ENCODE results near the gene GPR183. TPM values are rescaled to one million over a fixed set of nuclear protein-coding genes. Genes with fewer than 3 reads are reported as not detected.

GPR183 gene
- total RNA-seq, 1 donor from 2014 or later = not detected

GRCh38 chr13:99290894-99291293, 16.3 kb downstream of the GPR183 start:
- H3K4me3 ChIP-seq (ENCODE audit: low read depth, low read length) = no peak overlapping the region
- no peaks in the 10 kb centered on the region for H3K36me3 ChIP-seq (ENCODE audit: control insufficient read depth, insufficient read depth, low read length)
- FAIRE-seq = no peak
- no peak for TF ChIP-seq CTCF (IDR thresholded peaks at IDR 0.05; ENCODE audit: insufficient read depth, low read length, severe bottlenecking)
- no peaks in the 10 kb centered on the region for H3K27me3 ChIP-seq (ENCODE audit: control insufficient read depth, insufficient read depth, low read length)
- no peak for DNase-seq (ENCODE audit: low read depth)

GRCh38 chr13:99289674-99290337, 17.4 kb downstream of the GPR183 start:
- DNase-seq (ENCODE audit: low read depth) (no peak), FAIRE-seq (no peak)
- no peak for TF ChIP-seq CTCF (IDR thresholded peaks at IDR 0.05; ENCODE audit: insufficient read depth, low read length, severe bottlenecking)
- no peaks in the 10 kb centered on the region for H3K27me3 ChIP-seq (ENCODE audit: control insufficient read depth, insufficient read depth, low read length)
- H3K36me3 ChIP-seq (ENCODE audit: control insufficient read depth, insufficient read depth, low read length) = no peaks in the 10 kb centered on the region
- H3K4me3 ChIP-seq (ENCODE audit: low read depth, low read length) = no peak overlapping the region

- no peaks in the 10 kb centered on the region for H3K36me3 ChIP-seq (ENCODE audit: control insufficient read depth, insufficient read depth, low read length)
- DNase-seq (ENCODE audit: low read depth) = no peak
- TF ChIP-seq CTCF (IDR thresholded peaks at IDR 0.05; ENCODE audit: insufficient read depth, low read length, severe bottlenecking) = no peak
- no peaks in the 10 kb centered on the region for H3K27me3 ChIP-seq (ENCODE audit: control insufficient read depth, insufficient read depth, low read length)
- no peak for FAIRE-seq
- no peak overlapping the region for H3K4me3 ChIP-seq (ENCODE audit: low read depth, low read length)
These were observed 17.9 kb downstream of the GPR183 start for GRCh38 chr13:99289271-99289670.

- Histone ChIP-seq H3K4me3 (ENCODE audit: low read depth, low read length) (no peak overlapping the region), H3K36me3 (ENCODE audit: control insufficient read depth, insufficient read depth, low read length) (no peaks in the 10 kb centered on the region), H3K27me3 (ENCODE audit: control insufficient read depth, insufficient read depth, low read length) (no peaks in the 10 kb centered on the region)
- FAIRE-seq = no peak
- no peak for TF ChIP-seq CTCF (IDR thresholded peaks at IDR 0.05; ENCODE audit: insufficient read depth, low read length, severe bottlenecking)
- DNase-seq (ENCODE audit: low read depth) = no peak
These were observed 19.1 kb downstream of the GPR183 start for GRCh38 chr13:99288089-99288488.

GRCh38 chr13:99287551-99287950, 19.6 kb downstream of the GPR183 start:
- no peak overlapping the region for H3K4me3 ChIP-seq (ENCODE audit: low read depth, low read length)
- H3K36me3 ChIP-seq (ENCODE audit: control insufficient read depth, insufficient read depth, low read length) = no peaks in the 10 kb centered on the region
- FAIRE-seq (no peak), DNase-seq (ENCODE audit: low read depth) (no peak)
- H3K27me3 ChIP-seq (ENCODE audit: control insufficient read depth, insufficient read depth, low read length) = no peaks in the 10 kb centered on the region
- no peak for TF ChIP-seq CTCF (IDR thresholded peaks at IDR 0.05; ENCODE audit: insufficient read depth, low read length, severe bottlenecking)

Measured in bronchial epithelial cell (primary cell).